Measurements from ENCODE around the gene NAA40.
A peak's percentile ranks its signal among the peaks of the same experiment; 100 is the strongest.

NAA40 gene

GRCh38 chr11:63903884-63904283, 34.9 kb upstream of the NAA40 start:
- DNase-seq = no peak
- Histone ChIP-seq H3K4ac (ENCODE audit: low read depth in 1 of 2, low read length in 2 of 2) (no peak overlapping the region), H2BK120ac (ENCODE audit: low read depth, low read length) (no peak overlapping the region), H3K79me1 (replicated peaks; ENCODE audit: low read length, poor library complexity, severe bottlenecking) (peaks cover 43% of the 10 kb centered on the region), H3K18ac (ENCODE audit: low read depth in 1 of 2, low read length in 2 of 2) (no peak overlapping the region), H3K27ac (ENCODE audit: low read length, poor library complexity, severe bottlenecking) (no peak overlapping the region), H3K36me3 (ENCODE audit: control insufficient read depth in 1 of 2, insufficient read depth in 2 of 2, low read depth in 1 of 2, low read length in 2 of 2) (peaks cover 91 to 97% of the 10 kb centered on the region in 2 experiments), H2BK5ac (ENCODE audit: low read depth, low read length, poor library complexity, severe bottlenecking) (no peak overlapping the region), H2AK5ac (ENCODE audit: low read length, severe bottlenecking) (no peak overlapping the region), H2BK15ac (ENCODE audit: low read depth, poor library complexity, severe bottlenecking) (no peak overlapping the region), H4K91ac (ENCODE audit: low read length) (no peak overlapping the region), H4K8ac (ENCODE audit: low read length) (no peak overlapping the region), H3K9me3 (ENCODE audit: control insufficient read depth, low read length) (no peaks in the 10 kb centered on the region), H3K4me1 (ENCODE audit: control insufficient read depth, insufficient read depth, low read depth, low read length) (peaks cover 28% of the 10 kb centered on the region), H2AFZ (ENCODE audit: low read depth, low read length) (no peak overlapping the region), H2BK12ac (ENCODE audit: low read length in 2 of 2) (no peak overlapping the region), H3K4me2 (ENCODE audit: low read length, poor library complexity, severe bottlenecking) (no peak overlapping the region), H3K4me3 (ENCODE audit: insufficient read depth in 1 of 2, low read depth in 1 of 2, low read length in 2 of 2) (no peak overlapping the region), H3K14ac (ENCODE audit: low read length in 2 of 2) (no peak overlapping the region), H3K27me3 (ENCODE audit: control insufficient read depth in 1 of 2, insufficient read depth in 1 of 2, low read length in 2 of 2) (no peaks in the 10 kb centered on the region), H3K23ac (ENCODE audit: low read length in 2 of 2) (no peak overlapping the region), H3K9ac (ENCODE audit: low read length) (no peak overlapping the region)
- 96% methylated on average over 14 of the region's 14 CpGs for WGBS

- Histone ChIP-seq H3K23ac (ENCODE audit: low read length in 2 of 2) (no peak overlapping the region), H3K9me3 (ENCODE audit: control insufficient read depth, low read length) (no peaks in the 10 kb centered on the region)
- WGBS = 99% methylated on average over 12 of the region's 13 CpGs
Measured at GRCh38 chr11:63904743-63905142, 34.1 kb upstream of the NAA40 start.

GRCh38 chr11:63905179-63905578, 33.6 kb upstream of the NAA40 start:
- DNase-seq = no peak
- Histone ChIP-seq H3K27me3 (ENCODE audit: control insufficient read depth in 1 of 2, insufficient read depth in 1 of 2, low read length in 2 of 2) (no peaks in the 10 kb centered on the region), H3K4me3 (ENCODE audit: insufficient read depth in 1 of 2, low read depth in 1 of 2, low read length in 2 of 2) (no peak overlapping the region), H3K4me2 (ENCODE audit: low read length, poor library complexity, severe bottlenecking) (no peak overlapping the region), H2BK12ac (ENCODE audit: low read length in 2 of 2) (no peak overlapping the region), H3K18ac (ENCODE audit: low read depth in 1 of 2, low read length in 2 of 2) (no peak overlapping the region), H2BK120ac (ENCODE audit: low read depth, low read length) (no peak overlapping the region), H3K9me3 (ENCODE audit: control insufficient read depth, low read length) (no peaks in the 10 kb centered on the region), H2BK15ac (ENCODE audit: low read depth, poor library complexity, severe bottlenecking) (no peak overlapping the region), H3K23ac (ENCODE audit: low read length in 2 of 2) (no peak overlapping the region), H3K4me1 (ENCODE audit: control insufficient read depth, insufficient read depth, low read depth, low read length) (peaks cover 37% of the 10 kb centered on the region), H2AFZ (ENCODE audit: low read depth, low read length) (no peak overlapping the region), H2AK5ac (ENCODE audit: low read length, severe bottlenecking) (no peak overlapping the region), H2BK5ac (ENCODE audit: low read depth, low read length, poor library complexity, severe bottlenecking) (no peak overlapping the region), H4K91ac (ENCODE audit: low read length) (no peak overlapping the region), H3K79me1 (replicated peaks; ENCODE audit: low read length, poor library complexity, severe bottlenecking) (peaks cover 42% of the 10 kb centered on the region), H3K27ac (ENCODE audit: low read length, poor library complexity, severe bottlenecking) (no peak overlapping the region), H3K9ac (ENCODE audit: low read length) (no peak overlapping the region), H4K8ac (ENCODE audit: low read length) (no peak overlapping the region), H3K36me3 (ENCODE audit: control insufficient read depth in 1 of 2, insufficient read depth in 2 of 2, low read depth in 1 of 2, low read length in 2 of 2) (peaks cover 79 to 96% of the 10 kb centered on the region in 2 experiments), H3K14ac (ENCODE audit: low read length in 2 of 2) (no peak overlapping the region), H3K4ac (ENCODE audit: low read depth in 1 of 2, low read length in 2 of 2) (no peak overlapping the region)
- 93% methylated on average over 6 of the region's 6 CpGs for WGBS

More at GRCh38 chr11:63904743-63905142, 34.1 kb upstream of the NAA40 start:
- Histone ChIP-seq H2BK12ac (ENCODE audit: low read length in 2 of 2) (no peak overlapping the region), H3K4me3 (ENCODE audit: insufficient read depth in 1 of 2, low read depth in 1 of 2, low read length in 2 of 2) (no peak overlapping the region), H2AK5ac (ENCODE audit: low read length, severe bottlenecking) (no peak overlapping the region), H3K4me2 (ENCODE audit: low read length, poor library complexity, severe bottlenecking) (no peak overlapping the region), H4K8ac (ENCODE audit: low read length) (no peak overlapping the region), H3K18ac (ENCODE audit: low read depth in 1 of 2, low read length in 2 of 2) (no peak overlapping the region), H3K79me1 (replicated peaks; ENCODE audit: low read length, poor library complexity, severe bottlenecking) (peaks cover 42% of the 10 kb centered on the region), H4K91ac (ENCODE audit: low read length) (peak overlapping the region; percentile 5), H3K14ac (ENCODE audit: low read length in 2 of 2) (no peak overlapping the region), H2BK15ac (ENCODE audit: low read depth, poor library complexity, severe bottlenecking) (no peak overlapping the region), H3K9ac (ENCODE audit: low read length) (no peak overlapping the region), H3K36me3 (ENCODE audit: control insufficient read depth in 1 of 2, insufficient read depth in 2 of 2, low read depth in 1 of 2, low read length in 2 of 2) (peaks cover 84 to 96% of the 10 kb centered on the region in 2 experiments), H2BK120ac (ENCODE audit: low read depth, low read length) (no peak overlapping the region), H2AFZ (ENCODE audit: low read depth, low read length) (no peak overlapping the region), H3K27me3 (ENCODE audit: control insufficient read depth in 1 of 2, insufficient read depth in 1 of 2, low read length in 2 of 2) (no peaks in the 10 kb centered on the region), H3K4ac (ENCODE audit: low read depth in 1 of 2, low read length in 2 of 2) (no peak overlapping the region), H3K27ac (ENCODE audit: low read length, poor library complexity, severe bottlenecking) (no peak overlapping the region), H3K4me1 (ENCODE audit: control insufficient read depth, insufficient read depth, low read depth, low read length) (peaks cover 32% of the 10 kb centered on the region), H2BK5ac (ENCODE audit: low read depth, low read length, poor library complexity, severe bottlenecking) (no peak overlapping the region)
- DNase-seq = no peak

GRCh38 chr11:63906087-63906486, 32.7 kb upstream of the NAA40 start:
- Histone ChIP-seq H2BK12ac (ENCODE audit: low read length in 2 of 2) (no peak overlapping the region), H3K9me3 (ENCODE audit: control insufficient read depth, low read length) (no peaks in the 10 kb centered on the region), H4K8ac (ENCODE audit: low read length) (no peak overlapping the region), H3K27ac (ENCODE audit: low read length, poor library complexity, severe bottlenecking) (no peak overlapping the region), H3K9ac (ENCODE audit: low read length) (no peak overlapping the region), H3K27me3 (ENCODE audit: control insufficient read depth in 1 of 2, insufficient read depth in 1 of 2, low read length in 2 of 2) (no peaks in the 10 kb centered on the region), H2AK5ac (ENCODE audit: low read length, severe bottlenecking) (no peak overlapping the region), H3K36me3 (ENCODE audit: control insufficient read depth in 1 of 2, insufficient read depth in 2 of 2, low read depth in 1 of 2, low read length in 2 of 2) (peaks cover 70 to 95% of the 10 kb centered on the region in 2 experiments), H2BK5ac (ENCODE audit: low read depth, low read length, poor library complexity, severe bottlenecking) (no peak overlapping the region), H3K4me1 (ENCODE audit: control insufficient read depth, insufficient read depth, low read depth, low read length) (peaks cover 44% of the 10 kb centered on the region), H3K4ac (ENCODE audit: low read depth in 1 of 2, low read length in 2 of 2) (no peak overlapping the region), H3K14ac (ENCODE audit: low read length in 2 of 2) (no peak overlapping the region), H2AFZ (ENCODE audit: low read depth, low read length) (no peak overlapping the region), H3K18ac (ENCODE audit: low read depth in 1 of 2, low read length in 2 of 2) (no peak overlapping the region), H2BK15ac (ENCODE audit: low read depth, poor library complexity, severe bottlenecking) (no peak overlapping the region), H4K91ac (ENCODE audit: low read length) (no peak overlapping the region), H3K4me2 (ENCODE audit: low read length, poor library complexity, severe bottlenecking) (no peak overlapping the region), H3K4me3 (ENCODE audit: insufficient read depth in 1 of 2, low read depth in 1 of 2, low read length in 2 of 2) (no peak overlapping the region), H3K79me1 (replicated peaks; ENCODE audit: low read length, poor library complexity, severe bottlenecking) (peaks cover 39% of the 10 kb centered on the region), H3K23ac (ENCODE audit: low read length in 2 of 2) (no peak overlapping the region), H2BK120ac (ENCODE audit: low read depth, low read length) (no peak overlapping the region)
- no peak for DNase-seq
- 90% methylated on average over 2 of the region's 4 CpGs for WGBS

All from mesenchymal stem cell (in vitro differentiated cells and primary cell).